Tibial nerve (tissue), 4 donors: ENCODE data around the gene FOXE1. TPM values are rescaled to one million over a fixed set of nuclear protein-coding genes. Genes with fewer than 3 reads are reported as not detected.

Experiments
- DNase-seq, 2 donors: peaks; one replicate each; pipeline ENCODE4 v3.0.0-alpha.2; 2019; ENCODE audit warnings: low spot score in 2 of 2
- H3K27ac ChIP-seq, 4 donors: fragments of 200-600 bp; sonication (generic) in 3 of 4; one replicate each; pipeline ENCODE4 v1.5.1; 2017 to 2019; ENCODE audit warnings: mild to moderate bottlenecking in 1 of 4
- H3K27me3 ChIP-seq, 2 donors: fragments of 200-600 bp; sonication (generic) in 1 of 2; one replicate each; pipeline versions ENCODE4 v1.5.1 to v1.6.0; 2017 to 2019
- H3K36me3 ChIP-seq, 3 donors: fragments of 200-600 bp; sonication (generic); one replicate each; pipeline ENCODE4 v1.5.1; 2018 to 2019
- H3K4me1 ChIP-seq, 4 donors: fragments of 200-600 bp; sonication (generic) in 3 of 4; one replicate each; pipeline ENCODE4 v1.5.1; 2017 to 2019
- H3K4me3 ChIP-seq, 4 donors: fragments of 200-600 bp; sonication (generic) in 3 of 4; one replicate each; pipeline ENCODE4 v1.5.1; 2017 to 2019; ENCODE audit warnings: mild to moderate bottlenecking in 1 of 4, moderate library complexity in 1 of 4
- H3K9me3 ChIP-seq, 4 donors: fragments of 200-600 bp; sonication (generic) in 3 of 4; one replicate each; pipeline ENCODE4 v1.5.1; 2017 to 2019
- CTCF ChIP-seq, 5 experiments: fragments of 200-600 bp in 3 of 5; fragments of 450-650 bp in 2 of 5; sonication (generic) in 3 of 5; IDR thresholded peaks; one replicate each; pipeline ENCODE4 v1.5.1; 2016 to 2019; ENCODE audit warnings: antibody characterized with exemption in 5 of 5, mild to moderate bottlenecking in 3 of 5, moderate library complexity in 2 of 5
- EP300 ChIP-seq, 2 donors: sonication (generic); formaldehyde crosslinking; IDR thresholded peaks; one replicate each; pipeline ENCODE4 v1.6.1; 2017; ENCODE audit warnings: antibody characterized with exemption in 2 of 2, mild to moderate bottlenecking in 1 of 2
- POLR2A ChIP-seq, 2 donors: fragments of 450-650 bp; IDR thresholded peaks; one replicate each; pipeline ENCODE4 v1.6.1; 2017; ENCODE audit warnings: antibody characterized with exemption in 2 of 2, mild to moderate bottlenecking in 2 of 2, moderate library complexity in 2 of 2
- WGBS, 2 donors: methylation state at CpG; one replicate each; pipeline ENCODE4 v1.1.5; 2018; 5-methylcytosine and 5-hydroxymethylcytosine counted together
- total RNA-seq, 4 donors: library from RNA; depleted of rRNA; stranded (reverse); fragments of >200 nt; gene quantifications; one replicate each; pipeline ENCODE4 v1.1.0, GENCODE V29; 2016

FOXE1 gene
- total RNA-seq, 4 donors from 2014 or later: not detected

DNA sequence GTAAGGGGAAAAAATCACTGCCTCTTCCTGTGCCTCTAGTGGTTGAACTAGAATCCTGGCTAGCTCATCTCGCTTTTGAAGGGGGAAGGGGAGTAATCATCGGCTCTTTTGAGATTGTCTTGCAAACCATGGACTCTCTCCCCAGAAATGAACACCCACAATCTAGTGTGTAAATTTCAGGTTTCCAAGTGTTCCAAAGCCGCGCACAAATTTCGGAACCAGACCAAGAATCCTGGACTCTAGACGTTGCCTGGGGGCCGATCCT is 4.9 kb upstream of the FOXE1 start:
- H3K4me3 ChIP-seq: peak overlapping the region in 1 of 4 donors; percentile 9
- no peaks in the 10 kb centered on the region for H3K36me3 ChIP-seq
- WGBS, 2 donors: 0 to 4% methylated on average over 6 to 7 of the region's 7 CpGs
- H3K27me3 ChIP-seq: peaks cover 0 to 79% of the 10 kb centered on the region in 2 donors
- H3K4me1 ChIP-seq: peaks cover 0 to 41% (median 21%) of the 10 kb centered on the region in 4 donors
- TF ChIP-seq EP300 (IDR thresholded peaks at IDR 0.05) (no peak), POLR2A (IDR thresholded peaks at IDR 0.05) (no peak), CTCF (IDR thresholded peaks at IDR 0.05) (no peak)
- H3K27ac ChIP-seq: no peak overlapping the region
- no peaks in the 10 kb centered on the region for H3K9me3 ChIP-seq
- DNase-seq: no peak

- peaks cover 0 to 85% of the 10 kb centered on the region in 2 donors for H3K27me3 ChIP-seq
- peak overlapping the region in 2 of 4 donors; percentile 9 to 11 for H3K4me3 ChIP-seq
- no peaks in the 10 kb centered on the region for H3K9me3 ChIP-seq
- TF ChIP-seq POLR2A (IDR thresholded peaks at IDR 0.05) (no peak), CTCF (IDR thresholded peaks at IDR 0.05) (no peak), EP300 (IDR thresholded peaks at IDR 0.05) (no peak)
- peaks cover 0 to 46% (median 26%) of the 10 kb centered on the region in 4 donors for H3K4me1 ChIP-seq
- WGBS, 2 donors: 2 to 3% methylated on average over 54 to 59 of the region's 61 CpGs
- no peaks in the 10 kb centered on the region for H3K36me3 ChIP-seq
- no peak overlapping the region for H3K27ac ChIP-seq
- no peak for DNase-seq
These were observed 4.4 kb upstream of the FOXE1 start for GRCh38 chr9:97848480-97849237.

GRCh38 chr9:97849980-97850379 is 3.0 kb upstream of the FOXE1 start:
- WGBS, 2 donors: 9 to 25% methylated on average over 3 of the region's 3 CpGs
- Histone ChIP-seq H3K27me3 (peaks cover 0 to 94% of the 10 kb centered on the region in 2 donors), H3K36me3 (no peaks in the 10 kb centered on the region), H3K4me3 (no peak overlapping the region), H3K27ac (no peak overlapping the region), H3K4me1 (peaks cover 0 to 55% (median 26%) of the 10 kb centered on the region in 4 donors), H3K9me3 (no peaks in the 10 kb centered on the region)
- no peak for DNase-seq
- TF ChIP-seq EP300 (IDR thresholded peaks at IDR 0.05) (no peak), CTCF (IDR thresholded peaks at IDR 0.05) (no peak), POLR2A (IDR thresholded peaks at IDR 0.05) (no peak)

- peaks cover 0 to 96% of the 10 kb centered on the region in 2 donors for H3K27me3 ChIP-seq
- no peak overlapping the region for H3K4me3 ChIP-seq
- TF ChIP-seq CTCF (IDR thresholded peaks at IDR 0.05) (no peak), POLR2A (IDR thresholded peaks at IDR 0.05) (no peak), EP300 (IDR thresholded peaks at IDR 0.05) (no peak)
- peaks cover 0 to 63% (median 26%) of the 10 kb centered on the region in 4 donors for H3K4me1 ChIP-seq
- no peaks in the 10 kb centered on the region for H3K36me3 ChIP-seq
- no peaks in the 10 kb centered on the region for H3K9me3 ChIP-seq
- no peak overlapping the region for H3K27ac ChIP-seq
- DNase-seq: no peak
- WGBS, 2 donors: 15% methylated on average over 13 of the region's 13 CpGs
These were observed 2.1 kb upstream of the FOXE1 start for GRCh38 chr9:97850746-97851445.

DNA sequence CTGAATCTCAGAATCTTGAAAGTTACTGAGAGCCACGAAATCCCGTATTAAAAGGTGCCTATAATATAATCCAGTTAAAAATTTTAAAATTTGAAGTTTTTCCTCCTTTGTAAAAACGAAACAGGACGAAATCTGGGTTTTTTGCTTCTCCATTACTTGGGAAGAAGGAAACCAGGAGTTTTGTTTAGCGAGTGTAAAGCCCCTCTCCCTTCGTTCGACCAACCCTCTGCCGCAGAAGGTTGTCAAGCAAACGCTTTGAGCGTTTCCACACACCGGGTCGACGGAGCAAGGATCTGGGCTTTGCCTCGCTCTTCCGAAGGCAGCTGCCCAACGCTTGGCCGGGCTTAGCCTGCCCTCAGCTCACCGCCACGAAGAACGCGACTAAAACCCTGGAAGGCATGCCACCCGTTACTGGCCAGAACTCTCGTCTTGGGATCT is 1.6 kb upstream of the FOXE1 start:
- Histone ChIP-seq H3K4me3 (no peak overlapping the region), H3K27ac (no peak overlapping the region), H3K9me3 (no peaks in the 10 kb centered on the region), H3K36me3 (no peaks in the 10 kb centered on the region), H3K27me3 (peaks cover 0 to 96% of the 10 kb centered on the region in 2 donors), H3K4me1 (peaks cover 0 to 63% (median 26%) of the 10 kb centered on the region in 4 donors)
- TF ChIP-seq CTCF (IDR thresholded peaks at IDR 0.05): no peak
- no peak for TF ChIP-seq EP300 (IDR thresholded peaks at IDR 0.05)
- WGBS, 2 donors: 5 to 7% methylated on average over 16 to 23 of the region's 23 CpGs
- no peak for DNase-seq
